Measurements from ENCODE around the gene BCL11A.
"Not testable (repeated sequence)": the region's sequence is repeated elsewhere in the genome, so short reads cannot be mapped to it uniquely, and the experiment has no call there.

BCL11A gene

DNA sequence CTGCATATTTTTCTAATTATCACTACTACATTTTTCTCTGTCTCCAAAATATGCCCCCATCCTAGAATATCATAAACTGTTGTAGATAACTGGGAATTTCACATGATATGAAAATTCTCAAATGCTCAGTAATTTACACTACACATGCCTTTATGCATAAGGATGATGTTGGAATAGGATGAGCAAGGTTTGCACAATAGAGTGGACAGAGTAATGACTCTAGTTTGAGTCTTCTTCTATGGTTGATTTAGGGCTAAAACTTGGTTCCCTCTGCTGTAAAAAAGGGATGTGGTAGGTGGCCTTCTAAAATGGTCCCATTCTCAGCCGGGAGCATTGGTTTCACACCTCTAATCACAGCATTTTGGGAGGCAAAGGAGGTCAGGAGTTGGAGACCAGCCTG is 129.9 kb downstream of the BCL11A start:
- no peak overlapping the region for H3K4me3 ChIP-seq (ENCODE audit: low read length in 2 of 2)
- H4K91ac ChIP-seq (ENCODE audit: low read depth, low read length, poor library complexity): no peak overlapping the region
- no peak overlapping the region for H2BK120ac ChIP-seq (ENCODE audit: low read depth, low read length)
- H3K27me3 ChIP-seq (ENCODE audit: control insufficient read depth in 3 of 3, insufficient read depth in 3 of 3, low read depth in 1 of 3, low read length in 3 of 3): no peaks in the 10 kb centered on the region
- no peak overlapping the region for H3K4ac ChIP-seq (ENCODE audit: low read length)
- no peak overlapping the region for H2AFZ ChIP-seq (ENCODE audit: low read length)
- H4K8ac ChIP-seq (ENCODE audit: low read depth, low read length): no peak overlapping the region
- WGBS, 2 donors (ENCODE audit: extremely low coverage in 2 of 2, insufficient read length in 2 of 2, insufficient replicate concordance in 1 of 2): no CpG with 5 or more reads among the region's 1 CpG
- no peak overlapping the region for H2BK5ac ChIP-seq (ENCODE audit: low read length)
- peaks cover 0 to 8% of the 10 kb centered on the region in 2 donors for H3K4me1 ChIP-seq (ENCODE audit: control insufficient read depth in 2 of 2, insufficient read depth in 1 of 2, low read depth in 1 of 2, low read length in 2 of 2)
- H3K9me3 ChIP-seq (replicated peaks in 1 of 2; ENCODE audit: control insufficient read depth in 2 of 2, insufficient read depth in 1 of 2, low read depth in 1 of 2, low read length in 2 of 2): no peaks in the 10 kb centered on the region
- H3K27ac ChIP-seq (replicated peaks; ENCODE audit: low read length): no peak overlapping the region
- H3K4me2 ChIP-seq (ENCODE audit: insufficient read depth, low read length, poor library complexity, severe bottlenecking): no peak overlapping the region
- H3K14ac ChIP-seq (ENCODE audit: low read length): no peak overlapping the region
- DNase-seq (ENCODE audit: low spot score): no peak
- no peaks in the 10 kb centered on the region for H3K79me1 ChIP-seq (ENCODE audit: low read depth, low read length)
- no peak overlapping the region for H2BK12ac ChIP-seq (ENCODE audit: low read length)
- no peak overlapping the region for H2BK15ac ChIP-seq (ENCODE audit: low read length)
- no peak overlapping the region for H3K18ac ChIP-seq (ENCODE audit: low read length)
- H2AK5ac ChIP-seq (ENCODE audit: low read depth, low read length): no peak overlapping the region
- no peak overlapping the region for H3K9ac ChIP-seq (ENCODE audit: low read depth, low read length, poor library complexity)
- H3K36me3 ChIP-seq (replicated peaks in 1 of 2; ENCODE audit: control insufficient read depth in 2 of 2, insufficient read depth in 2 of 2, low read length in 2 of 2): no peaks in the 10 kb centered on the region
- H3K23ac ChIP-seq (ENCODE audit: low read depth, low read length, poor library complexity): no peak overlapping the region

DNA sequence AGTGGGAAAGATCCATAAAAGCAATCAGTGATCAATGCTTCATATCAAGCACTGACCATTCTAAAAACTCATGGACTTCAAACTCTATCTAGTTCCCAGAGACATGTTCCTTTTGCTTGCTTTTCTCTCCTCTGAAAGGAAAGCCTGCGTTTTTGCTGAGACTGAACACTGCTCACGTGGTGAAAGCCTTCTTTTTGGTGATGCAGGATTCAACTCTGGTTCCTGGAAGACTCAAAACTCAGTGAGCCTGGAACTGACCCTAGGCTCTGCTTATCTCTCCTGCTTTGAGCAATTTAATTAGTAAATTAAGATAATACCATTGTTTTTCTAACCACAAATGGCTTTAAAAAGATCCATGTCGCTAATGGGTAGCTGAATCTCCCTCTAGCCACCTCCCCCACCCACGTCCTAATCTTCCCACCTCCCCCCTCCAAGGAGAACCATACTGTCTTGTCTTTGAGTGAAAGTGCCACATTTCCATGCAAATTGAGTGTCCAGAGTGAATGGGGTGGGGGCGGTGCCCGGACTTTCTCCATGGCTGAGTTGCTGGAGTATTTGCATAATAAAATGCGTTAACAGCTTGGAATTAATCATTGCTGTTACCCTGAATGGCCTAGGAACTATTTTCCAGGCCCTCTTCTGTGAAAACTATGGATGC is 130.5 kb downstream of the BCL11A start:
- no peak overlapping the region for H2BK15ac ChIP-seq (ENCODE audit: low read length)
- no peak overlapping the region for H2AFZ ChIP-seq (ENCODE audit: low read length)
- H2BK5ac ChIP-seq (ENCODE audit: low read length): no peak overlapping the region
- no peaks in the 10 kb centered on the region for H3K9me3 ChIP-seq (replicated peaks in 1 of 2; ENCODE audit: control insufficient read depth in 2 of 2, insufficient read depth in 1 of 2, low read depth in 1 of 2, low read length in 2 of 2)
- no peak overlapping the region for H2AK5ac ChIP-seq (ENCODE audit: low read depth, low read length)
- H2BK12ac ChIP-seq (ENCODE audit: low read length): no peak overlapping the region
- no peak overlapping the region for H2BK120ac ChIP-seq (ENCODE audit: low read depth, low read length)
- no peaks in the 10 kb centered on the region for H3K27me3 ChIP-seq (ENCODE audit: control insufficient read depth in 3 of 3, insufficient read depth in 3 of 3, low read depth in 1 of 3, low read length in 3 of 3)
- H4K8ac ChIP-seq (ENCODE audit: low read depth, low read length): no peak overlapping the region
- no peak for DNase-seq (ENCODE audit: low spot score)
- H3K27ac ChIP-seq (replicated peaks; ENCODE audit: low read length): no peak overlapping the region
- no peak overlapping the region for H3K9ac ChIP-seq (ENCODE audit: low read depth, low read length, poor library complexity)
- H3K14ac ChIP-seq (ENCODE audit: low read length): no peak overlapping the region
- no peak overlapping the region for H4K91ac ChIP-seq (ENCODE audit: low read depth, low read length, poor library complexity)
- no peak overlapping the region for H3K4me2 ChIP-seq (ENCODE audit: insufficient read depth, low read length, poor library complexity, severe bottlenecking)
- no peaks in the 10 kb centered on the region for H3K79me1 ChIP-seq (ENCODE audit: low read depth, low read length)
- no peak overlapping the region for H3K18ac ChIP-seq (ENCODE audit: low read length)
- no peak overlapping the region for H3K4me3 ChIP-seq (ENCODE audit: low read length in 2 of 2)
- H3K23ac ChIP-seq (ENCODE audit: low read depth, low read length, poor library complexity): no peak overlapping the region
- no peaks in the 10 kb centered on the region for H3K36me3 ChIP-seq (replicated peaks in 1 of 2; ENCODE audit: control insufficient read depth in 2 of 2, insufficient read depth in 2 of 2, low read length in 2 of 2)
- no peak overlapping the region for H3K4ac ChIP-seq (ENCODE audit: low read length)
- H3K4me1 ChIP-seq (ENCODE audit: control insufficient read depth in 2 of 2, insufficient read depth in 1 of 2, low read depth in 1 of 2, low read length in 2 of 2): peaks cover 0 to 8% of the 10 kb centered on the region in 2 donors
- no CpG with 5 or more reads among the region's 7 CpGs for WGBS, 2 donors (ENCODE audit: extremely low coverage in 2 of 2, insufficient read length in 2 of 2, insufficient replicate concordance in 1 of 2)

GRCh38 chr2:60417210-60417609 is 136.2 kb downstream of the BCL11A start:
- not testable (repeated sequence) for H3K9me3 ChIP-seq (replicated peaks in 1 of 2; ENCODE audit: control insufficient read depth in 2 of 2, insufficient read depth in 1 of 2, low read depth in 1 of 2, low read length in 2 of 2); H2BK15ac ChIP-seq (ENCODE audit: low read length); H2BK5ac ChIP-seq (ENCODE audit: low read length); H3K23ac ChIP-seq (ENCODE audit: low read depth, low read length, poor library complexity); H2AFZ ChIP-seq (ENCODE audit: low read length); H2AK5ac ChIP-seq (ENCODE audit: low read depth, low read length); H3K27me3 ChIP-seq (ENCODE audit: control insufficient read depth in 3 of 3, insufficient read depth in 3 of 3, low read depth in 1 of 3, low read length in 3 of 3); H3K4me2 ChIP-seq (ENCODE audit: insufficient read depth, low read length, poor library complexity, severe bottlenecking); H3K9ac ChIP-seq (ENCODE audit: low read depth, low read length, poor library complexity); H3K4me3 ChIP-seq (ENCODE audit: low read length in 2 of 2); DNase-seq (ENCODE audit: low spot score); H4K8ac ChIP-seq (ENCODE audit: low read depth, low read length); H3K4me1 ChIP-seq (ENCODE audit: control insufficient read depth in 2 of 2, insufficient read depth in 1 of 2, low read depth in 1 of 2, low read length in 2 of 2); H3K14ac ChIP-seq (ENCODE audit: low read length); H2BK12ac ChIP-seq (ENCODE audit: low read length); H3K36me3 ChIP-seq (replicated peaks in 1 of 2; ENCODE audit: control insufficient read depth in 2 of 2, insufficient read depth in 2 of 2, low read length in 2 of 2); H4K91ac ChIP-seq (ENCODE audit: low read depth, low read length, poor library complexity); H3K18ac ChIP-seq (ENCODE audit: low read length); H3K4ac ChIP-seq (ENCODE audit: low read length); H3K27ac ChIP-seq (replicated peaks; ENCODE audit: low read length); H2BK120ac ChIP-seq (ENCODE audit: low read depth, low read length); H3K79me1 ChIP-seq (ENCODE audit: low read depth, low read length)
- no CpG with 5 or more reads among the region's 1 CpG for WGBS, 2 donors (ENCODE audit: extremely low coverage in 2 of 2, insufficient read length in 2 of 2, insufficient replicate concordance in 1 of 2)

- H3K14ac ChIP-seq (ENCODE audit: low read length): no peak overlapping the region
- H2BK5ac ChIP-seq (ENCODE audit: low read length): no peak overlapping the region
- H4K8ac ChIP-seq (ENCODE audit: low read depth, low read length): no peak overlapping the region
- no peak overlapping the region for H3K4ac ChIP-seq (ENCODE audit: low read length)
- H4K91ac ChIP-seq (ENCODE audit: low read depth, low read length, poor library complexity): no peak overlapping the region
- H3K4me3 ChIP-seq (ENCODE audit: low read length in 2 of 2): no peak overlapping the region
- no peaks in the 10 kb centered on the region for H3K9me3 ChIP-seq (replicated peaks in 1 of 2; ENCODE audit: control insufficient read depth in 2 of 2, insufficient read depth in 1 of 2, low read depth in 1 of 2, low read length in 2 of 2)
- H3K23ac ChIP-seq (ENCODE audit: low read depth, low read length, poor library complexity): no peak overlapping the region
- no peak overlapping the region for H2BK120ac ChIP-seq (ENCODE audit: low read depth, low read length)
- no peak overlapping the region for H2BK15ac ChIP-seq (ENCODE audit: low read length)
- H3K9ac ChIP-seq (ENCODE audit: low read depth, low read length, poor library complexity): no peak overlapping the region
- H3K36me3 ChIP-seq (replicated peaks in 1 of 2; ENCODE audit: control insufficient read depth in 2 of 2, insufficient read depth in 2 of 2, low read length in 2 of 2): no peaks in the 10 kb centered on the region
- H3K27me3 ChIP-seq (ENCODE audit: control insufficient read depth in 3 of 3, insufficient read depth in 3 of 3, low read depth in 1 of 3, low read length in 3 of 3): peaks cover 0 to 2% (median 0%) of the 10 kb centered on the region in 3 experiments
- no peak overlapping the region for H2BK12ac ChIP-seq (ENCODE audit: low read length)
- H3K27ac ChIP-seq (replicated peaks; ENCODE audit: low read length): no peak overlapping the region
- H2AK5ac ChIP-seq (ENCODE audit: low read depth, low read length): no peak overlapping the region
- no peaks in the 10 kb centered on the region for H3K4me1 ChIP-seq (ENCODE audit: control insufficient read depth in 2 of 2, insufficient read depth in 1 of 2, low read depth in 1 of 2, low read length in 2 of 2)
- peak overlapping the region; percentile 48 for H3K18ac ChIP-seq (ENCODE audit: low read length)
- no peak overlapping the region for H2AFZ ChIP-seq (ENCODE audit: low read length)
- WGBS, 2 donors (ENCODE audit: extremely low coverage in 2 of 2, insufficient read length in 2 of 2, insufficient replicate concordance in 1 of 2): no CpG with 5 or more reads among the region's 10 CpGs
- no peak overlapping the region for H3K4me2 ChIP-seq (ENCODE audit: insufficient read depth, low read length, poor library complexity, severe bottlenecking)
- no peak for DNase-seq (ENCODE audit: low spot score)
- no peaks in the 10 kb centered on the region for H3K79me1 ChIP-seq (ENCODE audit: low read depth, low read length)
Observed at GRCh38 chr2:60416221-60417008, 137.0 kb downstream of the BCL11A start.
